K562 (cell line): ENCODE data around the gene CCDC137. TPM values are rescaled to one million over a fixed set of nuclear protein-coding genes. Genes with fewer than 3 reads are reported as not detected.

ENCODE experiments used
- BDP1 ChIP-seq: IDR thresholded peaks from 3 replicates; pipeline ENCODE4 v1.6.1; 2011; ENCODE audit not compliant: insufficient read length, insufficient read depth
- ELF2 ChIP-seq: fragments of 250-450 bp; sonication (Bioruptor Pico); IDR thresholded peaks from 2 replicates; pipeline ENCODE4 v1.5.0; 2021; ENCODE audit warnings: mild to moderate bottlenecking
- EP300 ChIP-seq: IDR thresholded peaks from 2 replicates; pipeline ENCODE4 v1.6.1; 2012; ENCODE audit warnings: low read length, improper control_type of control experiment
- RBM22 ChIP-seq: fragments of 200-400 bp; formaldehyde crosslinking; IDR thresholded peaks from 2 replicates; pipeline ENCODE4 v1.6.1; 2018; ENCODE audit warnings: low read length, low read depth; ENCODE audit not compliant: poor library complexity, severe bottlenecking
- RBM39 ChIP-seq: fragments of 200-400 bp; formaldehyde crosslinking; optimal IDR thresholded peaks from 2 replicates; pipeline ENCODE3; 2018; ENCODE audit warnings: low read depth, low read length
- SIRT6 ChIP-seq: IDR thresholded peaks from one replicate; pipeline ENCODE4 v1.6.1; 2012; ENCODE audit warnings: low read depth, mild to moderate bottlenecking, control low read depth, inconsistent platforms, low read length, moderate library complexity
- SMARCB1 ChIP-seq: IDR thresholded peaks from 2 replicates; pipeline ENCODE4 v1.6.1; 2011; ENCODE audit warnings: improper control_type of control experiment, low read depth; ENCODE audit not compliant: insufficient read length
- TBL1XR1 ChIP-seq, 2 experiments: IDR thresholded peaks; 2 replicates each; pipeline ENCODE4 v1.6.1; 2012; ENCODE audit warnings: improper control_type of control experiment in 2 of 2, low read length in 2 of 2, mild to moderate bottlenecking in 1 of 2
- TEAD1 ChIP-seq, 2 experiments: fragments of 450-650 bp in 1 of 2; sonication (generic) in 1 of 2; formaldehyde crosslinking; IDR thresholded peaks; 2 replicates each; pipeline versions ENCODE4 v1.4.0 to v1.8.0; 2020 to 2022; ENCODE audit warnings: mild to moderate bottlenecking in 2 of 2, missing genetic modification reagents in 1 of 2
- ZBTB7A ChIP-seq: IDR thresholded peaks from 2 replicates; pipeline ENCODE4 v1.6.1; 2011; ENCODE audit warnings: low read depth, mild to moderate bottlenecking, low read length, moderate library complexity, borderline replicate concordance; ENCODE audit not compliant: control insufficient read depth
- ZNF224 ChIP-seq: sonication (generic); formaldehyde crosslinking; IDR thresholded peaks from 2 replicates; pipeline ENCODE4 v1.8.0; 2022; ENCODE audit warnings: mild to moderate bottlenecking, missing genetic modification reagents
- polyA plus RNA-seq, 8 experiments: library from polyadenylated mRNA; depleted of rRNA in 4 of 8; stranded (reverse) in 5 of 8; unstranded in 3 of 8; fragments of >200 nt; fragmentation: Nextera tagmentation in 2 of 8; fragmentation: Illumina TruSeq in 1 of 8; extraction: Ambion mirVana in 2 of 8; extraction: Trizol in 1 of 8; gene quantifications; 2 replicates each; pipeline versions ENCODE4 v1.2.1 to v1.2.3, GENCODE V29; 2011 to 2014; ENCODE audit warnings: inconsistent platforms in 1 of 8, missing spikeins in 1 of 8
- total RNA-seq, 7 experiments: library from RNA; depleted of rRNA in 6 of 7; stranded (reverse); fragments of >200 nt in 6 of 7; fragmentation: Illumina TruSeq in 2 of 7; extraction: Trizol in 2 of 7; gene quantifications; 2 replicates each; pipeline versions ENCODE4 v1.2.1 to v1.2.3, GENCODE V29; 2011 to 2021; ENCODE audit warnings: low replicate concordance in 1 of 7
- TF ChIP-seq, protein P1 (sequence below): sonication (generic); formaldehyde crosslinking; IDR thresholded peaks from 2 replicates; pipeline ENCODE4 v1.8.0; 2022; ENCODE audit warnings: mild to moderate bottlenecking, missing genetic modification reagents
- TF ChIP-seq, protein P2 (sequence below): fragments of 250-450 bp; sonication (Bioruptor Pico); IDR thresholded peaks from 2 replicates; pipeline ENCODE4 v1.8.0; 2021; ENCODE audit warnings: mild to moderate bottlenecking, moderate library complexity
- TF ChIP-seq, protein P3 (sequence below): sonication (generic); formaldehyde crosslinking; IDR thresholded peaks from 2 replicates; pipeline ENCODE4 v1.8.1; 2023; ENCODE audit warnings: mild to moderate bottlenecking, missing genetic modification reagents, moderate library complexity
- TF ChIP-seq, protein P4 (sequence below): fragments of 200-800 bp; sonication (Bioruptor generic); IDR thresholded peaks from 2 replicates; pipeline ENCODE4 v1.6.1; 2017; ENCODE audit warnings: missing genetic modification characterization, missing compliant biosample characterization
- TF ChIP-seq, protein P5 (sequence below): fragments of 250-450 bp; sonication (Bioruptor Pico); IDR thresholded peaks from 2 replicates; pipeline ENCODE4 v1.8.0; 2021; ENCODE audit warnings: moderate library complexity, mild to moderate bottlenecking, inconsistent platforms

CCDC137 gene
- total and polyA plus RNA-seq, 9 of the 15 experiments (the other 6 are each of a cell fraction or from before 2014, with no cell fraction given): 2.3 to 68.1 (median 38.3) TPM

GRCh38 chr17:81702934-81703746 lies 36.6 kb downstream of the CCDC137 start, which contains the start of gene MRPL12 (continued):
- TF ChIP-seq TEAD1 (CRISPR knock-in tag; IDR thresholded peaks at IDR 0.05) (peak in 1 of 2 experiments; percentile 10; a peak in 1 of 4 replicates), ZBTB7A (peak; percentile 84), RBM39 (peak; percentile 46), SMARCB1 (no peak), SIRT6 (no peak), RBM22 (peak; percentile 77), ZNF224 (CRISPR knock-in tag) (0 out of 2 replicates have a peak, but pooled peaks have one; percentile 12), TBL1XR1 (IDR thresholded peaks at IDR 0.05; ENCODE audit: low read length in 2 of 2) (peak in 1 of 2 experiments; percentile 47; a peak in 1 of 4 replicates), EP300 (peak; percentile 21; the same call in 1 of the 2 replicates), ELF2 (0 out of 2 replicates have a peak, but pooled peaks have one; percentile 29), BDP1 (no peak)
- TF ChIP-seq, protein P1, sequence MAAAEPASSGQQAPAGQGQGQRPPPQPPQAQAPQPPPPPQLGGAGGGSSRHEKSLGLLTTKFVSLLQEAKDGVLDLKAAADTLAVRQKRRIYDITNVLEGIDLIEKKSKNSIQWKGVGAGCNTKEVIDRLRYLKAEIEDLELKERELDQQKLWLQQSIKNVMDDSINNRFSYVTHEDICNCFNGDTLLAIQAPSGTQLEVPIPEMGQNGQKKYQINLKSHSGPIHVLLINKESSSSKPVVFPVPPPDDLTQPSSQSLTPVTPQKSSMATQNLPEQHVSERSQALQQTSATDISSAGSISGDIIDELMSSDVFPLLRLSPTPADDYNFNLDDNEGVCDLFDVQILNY (CRISPR knock-in tag): no peak
- TF ChIP-seq, protein P2, sequence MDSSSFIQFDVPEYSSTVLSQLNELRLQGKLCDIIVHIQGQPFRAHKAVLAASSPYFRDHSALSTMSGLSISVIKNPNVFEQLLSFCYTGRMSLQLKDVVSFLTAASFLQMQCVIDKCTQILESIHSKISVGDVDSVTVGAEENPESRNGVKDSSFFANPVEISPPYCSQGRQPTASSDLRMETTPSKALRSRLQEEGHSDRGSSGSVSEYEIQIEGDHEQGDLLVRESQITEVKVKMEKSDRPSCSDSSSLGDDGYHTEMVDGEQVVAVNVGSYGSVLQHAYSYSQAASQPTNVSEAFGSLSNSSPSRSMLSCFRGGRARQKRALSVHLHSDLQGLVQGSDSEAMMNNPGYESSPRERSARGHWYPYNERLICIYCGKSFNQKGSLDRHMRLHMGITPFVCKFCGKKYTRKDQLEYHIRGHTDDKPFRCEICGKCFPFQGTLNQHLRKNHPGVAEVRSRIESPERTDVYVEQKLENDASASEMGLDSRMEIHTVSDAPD (CRISPR knock-in tag): no peak
- TF ChIP-seq, protein P3, sequence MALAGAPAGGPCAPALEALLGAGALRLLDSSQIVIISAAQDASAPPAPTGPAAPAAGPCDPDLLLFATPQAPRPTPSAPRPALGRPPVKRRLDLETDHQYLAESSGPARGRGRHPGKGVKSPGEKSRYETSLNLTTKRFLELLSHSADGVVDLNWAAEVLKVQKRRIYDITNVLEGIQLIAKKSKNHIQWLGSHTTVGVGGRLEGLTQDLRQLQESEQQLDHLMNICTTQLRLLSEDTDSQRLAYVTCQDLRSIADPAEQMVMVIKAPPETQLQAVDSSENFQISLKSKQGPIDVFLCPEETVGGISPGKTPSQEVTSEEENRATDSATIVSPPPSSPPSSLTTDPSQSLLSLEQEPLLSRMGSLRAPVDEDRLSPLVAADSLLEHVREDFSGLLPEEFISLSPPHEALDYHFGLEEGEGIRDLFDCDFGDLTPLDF (CRISPR knock-in tag): peak; percentile 33; the same call in 1 of the 2 replicates
- TF ChIP-seq, protein P4, sequence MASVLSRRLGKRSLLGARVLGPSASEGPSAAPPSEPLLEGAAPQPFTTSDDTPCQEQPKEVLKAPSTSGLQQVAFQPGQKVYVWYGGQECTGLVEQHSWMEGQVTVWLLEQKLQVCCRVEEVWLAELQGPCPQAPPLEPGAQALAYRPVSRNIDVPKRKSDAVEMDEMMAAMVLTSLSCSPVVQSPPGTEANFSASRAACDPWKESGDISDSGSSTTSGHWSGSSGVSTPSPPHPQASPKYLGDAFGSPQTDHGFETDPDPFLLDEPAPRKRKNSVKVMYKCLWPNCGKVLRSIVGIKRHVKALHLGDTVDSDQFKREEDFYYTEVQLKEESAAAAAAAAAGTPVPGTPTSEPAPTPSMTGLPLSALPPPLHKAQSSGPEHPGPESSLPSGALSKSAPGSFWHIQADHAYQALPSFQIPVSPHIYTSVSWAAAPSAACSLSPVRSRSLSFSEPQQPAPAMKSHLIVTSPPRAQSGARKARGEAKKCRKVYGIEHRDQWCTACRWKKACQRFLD: peak; percentile 73; the same call in 1 of the 2 replicates
- TF ChIP-seq, protein P5, sequence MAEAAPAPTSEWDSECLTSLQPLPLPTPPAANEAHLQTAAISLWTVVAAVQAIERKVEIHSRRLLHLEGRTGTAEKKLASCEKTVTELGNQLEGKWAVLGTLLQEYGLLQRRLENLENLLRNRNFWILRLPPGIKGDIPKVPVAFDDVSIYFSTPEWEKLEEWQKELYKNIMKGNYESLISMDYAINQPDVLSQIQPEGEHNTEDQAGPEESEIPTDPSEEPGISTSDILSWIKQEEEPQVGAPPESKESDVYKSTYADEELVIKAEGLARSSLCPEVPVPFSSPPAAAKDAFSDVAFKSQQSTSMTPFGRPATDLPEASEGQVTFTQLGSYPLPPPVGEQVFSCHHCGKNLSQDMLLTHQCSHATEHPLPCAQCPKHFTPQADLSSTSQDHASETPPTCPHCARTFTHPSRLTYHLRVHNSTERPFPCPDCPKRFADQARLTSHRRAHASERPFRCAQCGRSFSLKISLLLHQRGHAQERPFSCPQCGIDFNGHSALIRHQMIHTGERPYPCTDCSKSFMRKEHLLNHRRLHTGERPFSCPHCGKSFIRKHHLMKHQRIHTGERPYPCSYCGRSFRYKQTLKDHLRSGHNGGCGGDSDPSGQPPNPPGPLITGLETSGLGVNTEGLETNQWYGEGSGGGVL (CRISPR knock-in tag): no peak
